Kidney (tissue), 14 donors: ENCODE measurements around the gene SLC35G1. TPM values are rescaled to one million over a fixed set of nuclear protein-coding genes. Genes with fewer than 3 reads are reported as not detected.

Experiments
- DNase-seq, 5 donors: peaks; one replicate each; pipeline ENCODE4 v3.0.0-alpha.2; 2013 to 2020
- FAIRE-seq: peaks from 2 replicates; lab custom pipeline; 2012; peaks lifted over from hg19 to GRCh38; lab: Jason Lieb, UNC
- H3K27ac ChIP-seq, 2 donors: one replicate each; pipeline ENCODE4 v1.7.0; 2013; ENCODE audit warnings: low read depth in 2 of 2, low read length in 2 of 2, inconsistent platforms in 1 of 2
- H3K27me3 ChIP-seq: one replicate; pipeline ENCODE4 v1.7.1; 2013; ENCODE audit warnings: low read length, inconsistent platforms; ENCODE audit not compliant: control insufficient read depth, insufficient read depth
- H3K36me3 ChIP-seq, 3 donors: one replicate each; pipeline versions ENCODE4 v1.7.0 to v1.7.1; 2013; ENCODE audit warnings: low read length in 3 of 3, control low read depth in 1 of 3, inconsistent platforms in 1 of 3; ENCODE audit not compliant: insufficient read depth in 3 of 3, control insufficient read depth in 2 of 3
- H3K4me1 ChIP-seq, 3 donors: one replicate each; pipeline versions ENCODE4 v1.7.0 to v1.7.1; 2013; ENCODE audit warnings: low read length in 3 of 3, inconsistent platforms in 1 of 3, low read depth in 1 of 3; ENCODE audit not compliant: control insufficient read depth in 2 of 3, insufficient read depth in 2 of 3
- H3K4me3 ChIP-seq, 3 donors: one replicate each; pipeline versions ENCODE4 v1.7.0 to v1.8.1; 2013; ENCODE audit warnings: low read length in 3 of 3, control low read depth in 1 of 3, inconsistent platforms in 1 of 3
- H3K9ac ChIP-seq, 3 donors: one replicate each; pipeline versions ENCODE4 v1.7.0 to v1.7.1; 2013; ENCODE audit warnings: low read length in 3 of 3, control low read depth in 1 of 3, inconsistent platforms in 1 of 3
- H3K9me3 ChIP-seq, 3 donors: one replicate each; pipeline versions ENCODE4 v1.7.0 to v1.7.1; 2013; ENCODE audit warnings: low read length in 3 of 3, control low read depth in 1 of 3, inconsistent platforms in 1 of 3; ENCODE audit not compliant: control insufficient read depth in 2 of 3, insufficient read depth in 1 of 3
- CTCF ChIP-seq: IDR thresholded peaks from 3 replicates; pipeline ENCODE4 v1.5.1; 2012; ENCODE audit warnings: mild to moderate bottlenecking, moderate library complexity, borderline replicate concordance; ENCODE audit not compliant: insufficient read depth; ENCODE audit errors: extremely low read depth
- intact Hi-C: fragments of 100-400 bp; cut with DNase I; formaldehyde crosslinking; loops from one replicate; pipeline ENCODE4 v1.11.1; 2022
- polyA plus RNA-seq: library from polyadenylated mRNA; stranded (reverse); fragments of 350-450 nt; fragmentation: Illumina TruSeq; extraction: RNeasy Lipid Tissue Mini Kit (QIAGEN cat#74804); gene quantifications from one replicate; pipeline ENCODE4 v1.2.3, GENCODE V29; 2014; ENCODE audit warnings: low read depth, low replicate concordance; ENCODE audit not compliant: insufficient read depth
- total RNA-seq: library from RNA; stranded (reverse); fragmentation: NEBNext Ultra II Directional; extraction: Animal tissue kit (Norgen Biotek cat#: 25700); gene quantifications from one replicate; pipeline ENCODE4 v1.2.1, GENCODE V29; 2021
- donor health status: control.
- donor health status: control.
- donor health status: control.
- donor health status: control.
- donor health status: control.
- donor health status: DM: yes; HTN: yes; CAD: no.
- donor health status: Normal renal cell carcinoma (clear cell type).

The SLC35G1 gene
- total and polyA plus RNA-seq, 2 donors from 2014 or later, result 2.6 to 3.1 TPM

GRCh38 chr10:93871671-93872204 is 22.0 kb upstream of the SLC35G1 start:
- intact Hi-C loops, result no loop called here
- Histone ChIP-seq H3K9ac (no peak overlapping the region), H3K4me1 (no peaks in the 10 kb centered on the region), H3K4me3 (no peak overlapping the region), H3K9me3 (no peaks in the 10 kb centered on the region), H3K27ac (no peak overlapping the region), H3K27me3 (no peaks in the 10 kb centered on the region), H3K36me3 (no peaks in the 10 kb centered on the region)
- TF ChIP-seq CTCF, result no peak
- no peak for DNase-seq
- no peak for FAIRE-seq

- intact Hi-C loops, result no loop called here
- Histone ChIP-seq H3K9ac (no peak overlapping the region), H3K4me1 (no peaks in the 10 kb centered on the region), H3K36me3 (no peaks in the 10 kb centered on the region), H3K27ac (no peak overlapping the region), H3K27me3 (no peaks in the 10 kb centered on the region), H3K4me3 (no peak overlapping the region), H3K9me3 (no peaks in the 10 kb centered on the region)
- no peak for FAIRE-seq
- TF ChIP-seq CTCF, result no peak
- no peak for DNase-seq
Observed at GRCh38 chr10:93872375-93873158, 21.2 kb upstream of the SLC35G1 start.

GRCh38 chr10:93873420-93874115 is 20.2 kb upstream of the SLC35G1 start:
- H3K9ac ChIP-seq, result no peak overlapping the region
- H3K27me3 ChIP-seq, result no peaks in the 10 kb centered on the region
- DNase-seq, result peak in 2 of 5 donors; percentile 43 to 47
- H3K9me3 ChIP-seq, result no peaks in the 10 kb centered on the region
- no peak for TF ChIP-seq CTCF
- intact Hi-C loops, result no loop called here
- H3K4me1 ChIP-seq, result no peaks in the 10 kb centered on the region
- no peaks in the 10 kb centered on the region for H3K36me3 ChIP-seq
- no peak overlapping the region for H3K4me3 ChIP-seq
- H3K27ac ChIP-seq, result no peak overlapping the region
- no peak for FAIRE-seq
